H9 (cell line): ENCODE measurements around the gene TRPM1. TPM values are rescaled to one million over a fixed set of nuclear protein-coding genes. Genes with fewer than 3 reads are reported as not detected.

Experiments used
- DNase-seq: peaks from one replicate; pipeline ENCODE4 v3.0.0-alpha.2; 2017
- H2AFZ ChIP-seq: one replicate; pipeline ENCODE4 v1.6.1; 2013; ENCODE audit warnings: mild to moderate bottlenecking, low read length, control low read depth, moderate library complexity
- H2AK5ac ChIP-seq: 2 replicates; pipeline ENCODE4 v1.6.1; 2013; ENCODE audit warnings: low read length, control low read depth, mixed read lengths; ENCODE audit not compliant: insufficient read length
- H2BK120ac ChIP-seq: one replicate; pipeline ENCODE4 v1.6.1; 2013; ENCODE audit warnings: low read depth, mild to moderate bottlenecking, low read length, control low read depth, inconsistent platforms; ENCODE audit not compliant: poor library complexity, severe bottlenecking
- H2BK12ac ChIP-seq: 2 replicates; pipeline ENCODE4 v1.6.1; 2013; ENCODE audit warnings: low read length, control low read depth, mixed read lengths, low read depth; ENCODE audit not compliant: insufficient read length
- H2BK15ac ChIP-seq: 2 replicates; pipeline ENCODE4 v1.6.1; 2013; ENCODE audit warnings: low read depth, low read length, control low read depth
- H2BK20ac ChIP-seq: one replicate; pipeline ENCODE4 v1.6.1; 2013; ENCODE audit warnings: low read depth, mild to moderate bottlenecking, low read length, control low read depth, inconsistent platforms; ENCODE audit not compliant: poor library complexity, severe bottlenecking
- H2BK5ac ChIP-seq: 2 replicates; pipeline ENCODE4 v1.6.1; 2013; ENCODE audit warnings: low read length, control low read depth, mixed read lengths; ENCODE audit not compliant: insufficient read length
- H3K14ac ChIP-seq: 2 replicates; pipeline ENCODE4 v1.6.1; 2013; ENCODE audit warnings: low read length, control low read depth; ENCODE audit not compliant: insufficient read depth
- H3K18ac ChIP-seq: 2 replicates; pipeline ENCODE4 v1.6.1; 2013; ENCODE audit warnings: low read depth, mild to moderate bottlenecking, mixed read lengths, low read length, control low read depth; ENCODE audit not compliant: insufficient read length
- H3K23ac ChIP-seq: 2 replicates; pipeline ENCODE4 v1.6.1; 2013; ENCODE audit warnings: low read length, control low read depth, mixed read lengths, low read depth; ENCODE audit not compliant: insufficient read length
- H3K23me2 ChIP-seq: 2 replicates; pipeline ENCODE4 v1.6.1; 2013; ENCODE audit warnings: low read depth, mild to moderate bottlenecking, mixed read lengths, low read length, control low read depth; ENCODE audit not compliant: insufficient read length, poor library complexity, severe bottlenecking
- H3K27ac ChIP-seq: 2 replicates; pipeline ENCODE4 v1.5.1; 2013; ENCODE audit warnings: low read length, control low read depth, mixed read lengths, low read depth; ENCODE audit not compliant: insufficient read length
- H3K27me3 ChIP-seq: 2 replicates; pipeline ENCODE4 v1.6.1; 2013; ENCODE audit warnings: low read length, control low read depth, inconsistent platforms; ENCODE audit not compliant: insufficient read depth
- H3K4ac ChIP-seq: 2 replicates; pipeline ENCODE4 v1.6.1; 2013; ENCODE audit warnings: low read depth, mild to moderate bottlenecking, control low read depth, inconsistent platforms, low read length, moderate library complexity
- H3K4me1 ChIP-seq: 2 replicates; pipeline ENCODE4 v1.6.1; 2013; ENCODE audit warnings: low read length, control low read depth, inconsistent platforms; ENCODE audit not compliant: insufficient read depth
- H3K4me2 ChIP-seq: 2 replicates; pipeline ENCODE4 v1.6.1; 2013; ENCODE audit warnings: low read length, control low read depth, mixed read lengths; ENCODE audit not compliant: insufficient read length, insufficient read depth
- H3K56ac ChIP-seq: 2 replicates; pipeline ENCODE4 v1.6.1; 2013; ENCODE audit warnings: low read depth, mild to moderate bottlenecking, mixed read lengths, low read length, control low read depth; ENCODE audit not compliant: insufficient read length
- H3K79me1 ChIP-seq: 2 replicates; pipeline ENCODE4 v1.6.1; 2013; ENCODE audit warnings: low read depth, mild to moderate bottlenecking, moderate library complexity, low read length, control low read depth, inconsistent platforms; ENCODE audit not compliant: insufficient read depth, poor library complexity, severe bottlenecking
- H3K79me2 ChIP-seq: 2 replicates; pipeline ENCODE4 v1.6.1; 2013; ENCODE audit warnings: low read length, control low read depth, inconsistent platforms; ENCODE audit not compliant: insufficient read depth
- H3K9ac ChIP-seq: 2 replicates; pipeline ENCODE4 v1.6.1; 2013; ENCODE audit warnings: low read length, control low read depth, mixed read lengths; ENCODE audit not compliant: insufficient read length; ENCODE audit errors: extremely low read depth
- H3K9me3 ChIP-seq: one replicate; pipeline ENCODE4 v1.6.1; 2013; ENCODE audit warnings: low read depth, low read length, inconsistent platforms; ENCODE audit not compliant: control insufficient read depth
- H3T11ph ChIP-seq: one replicate; pipeline ENCODE4 v1.6.1; 2013; ENCODE audit warnings: mild to moderate bottlenecking, low read length, control low read depth, inconsistent platforms
- H4K20me1 ChIP-seq: one replicate; pipeline ENCODE4 v1.6.1; 2013; ENCODE audit not compliant: control insufficient read depth, insufficient read length, insufficient read depth
- H4K5ac ChIP-seq: 2 replicates; pipeline ENCODE4 v1.6.1; 2013; ENCODE audit warnings: low read depth, mild to moderate bottlenecking, mixed read lengths, low read length, control low read depth; ENCODE audit not compliant: insufficient read length
- H4K8ac ChIP-seq: replicated peaks from 2 replicates; pipeline ENCODE4 v1.6.1; 2013; ENCODE audit warnings: low read length, control low read depth, mixed read lengths, low read depth; ENCODE audit not compliant: insufficient read length
- H4K91ac ChIP-seq: 2 replicates; pipeline ENCODE4 v1.6.1; 2013; ENCODE audit warnings: low read depth, mild to moderate bottlenecking, moderate library complexity, mixed read lengths, low read length, control low read depth; ENCODE audit not compliant: insufficient read length
- H3K27ac Mint-ChIP-seq, 3 experiments: 2 replicates in 2 of 3; 3 replicates in 1 of 3; pipeline ENCODE4 v1.8.0; 2020 to 2021; ENCODE audit warnings: mixed read lengths in 3 of 3, mild to moderate bottlenecking in 1 of 3, moderate library complexity in 1 of 3
- H3K27me3 Mint-ChIP-seq: 2 replicates; pipeline ENCODE4 v1.8.0; 2021; ENCODE audit warnings: low read depth, mild to moderate bottlenecking, moderate library complexity, mixed read lengths
- H3K36me3 Mint-ChIP-seq, 3 experiments: 2 replicates in 2 of 3; 3 replicates in 1 of 3; pipeline ENCODE4 v1.8.0; 2020 to 2021; ENCODE audit warnings: low read depth in 3 of 3, mixed read lengths in 3 of 3; ENCODE audit not compliant: insufficient read depth in 1 of 3
- H3K4me1 Mint-ChIP-seq, 2 experiments: 2 replicates each; pipeline ENCODE4 v1.8.0; 2020; ENCODE audit warnings: mixed read lengths in 2 of 2
- H3K4me3 Mint-ChIP-seq, 2 experiments: 2 replicates in 1 of 2; 3 replicates in 1 of 2; pipeline ENCODE4 v1.8.0; 2020 to 2021; ENCODE audit warnings: mild to moderate bottlenecking in 2 of 2, mixed read lengths in 2 of 2, moderate library complexity in 1 of 2
- H3K9me3 Mint-ChIP-seq, 2 experiments: 2 replicates in 1 of 2; 3 replicates in 1 of 2; pipeline ENCODE4 v1.8.0; 2020; ENCODE audit warnings: mild to moderate bottlenecking in 2 of 2, mixed read lengths in 2 of 2, moderate library complexity in 1 of 2
- CTCF ChIP-seq: fragments of 200-600 bp; sonication (generic); conservative IDR thresholded peaks from 3 replicates; pipeline ENCODE4 v1.8.0; 2021; ENCODE audit warnings: antibody characterized with exemption, mild to moderate bottlenecking
- WGBS: extraction: QIAGEN DNeasy Blood & Tissue Kit; methylation state at CpG from one replicate; pipeline ENCODE4 v1.1.7; 2013; ENCODE audit warnings: missing lambda C conversion rate, low lambda C conversion rate, mixed read lengths; ENCODE audit not compliant: insufficient read length; ENCODE audit errors: extremely low coverage; 5-methylcytosine and 5-hydroxymethylcytosine counted together
- total RNA-seq: library from RNA; stranded (reverse); gene quantifications from 2 replicates; pipeline ENCODE4 v1.2.1, GENCODE V29; 2021

TRPM1 gene
- total RNA-seq, 1 experiment from 2014 or later = not detected

GRCh38 chr15:31108836-31109235 lies 7.3 kb upstream of the TRPM1 start:
- Histone ChIP-seq H3K27me3 (no peaks in the 10 kb centered on the region), H3K9me3 (no peaks in the 10 kb centered on the region), H3K27ac (no peak overlapping the region), H3K79me2 (no peaks in the 10 kb centered on the region), H3K79me1 (no peaks in the 10 kb centered on the region), H2BK20ac (no peak overlapping the region), H3K23me2 (no peaks in the 10 kb centered on the region), H3K9ac (no peak overlapping the region), H3K4ac (no peak overlapping the region), H3K56ac (no peak overlapping the region), H3T11ph (no peak overlapping the region), H2BK120ac (no peak overlapping the region), H3K4me2 (no peak overlapping the region), H4K20me1 (no peaks in the 10 kb centered on the region), H2BK12ac (no peak overlapping the region), H3K4me1 (no peaks in the 10 kb centered on the region), H2AK5ac (no peak overlapping the region), H3K23ac (no peak overlapping the region), H4K5ac (no peak overlapping the region), H2BK15ac (no peak overlapping the region), H4K91ac (no peak overlapping the region), H3K14ac (no peak overlapping the region), H2AFZ (no peak overlapping the region), H2BK5ac (no peak overlapping the region), H3K18ac (no peak overlapping the region), H4K8ac (no peak overlapping the region)
- no peak for DNase-seq
- Mint-ChIP-seq H3K4me1 (peaks cover 5 to 10% of the 10 kb centered on the region in 2 experiments; a peak in 2 of 4 replicates), H3K27ac (no peak overlapping the region), H3K4me3 (no peak overlapping the region), H3K36me3 (peaks cover 0 to under 1% (median 0%) of the 10 kb centered on the region in 3 experiments; a peak in 2 of 7 replicates), H3K9me3 (peaks cover 0 to under 1% of the 10 kb centered on the region in 2 experiments; a peak in 1 of 5 replicates), H3K27me3 (peaks cover 2% of the 10 kb centered on the region)
- TF ChIP-seq CTCF = no peak
- no CpG with 5 or more reads among the region's 4 CpGs for WGBS
